ENCODE measurements around the gene ARSI.

The ARSI gene

GRCh38 chr5:150349681-150350275 is 47.1 kb upstream of the ARSI start (continued):
- no peak for TF ChIP-seq ZNF645 (tag by site-specific recombination; IDR thresholded peaks at IDR 0.05)
- TF ChIP-seq KLF17 (tag by site-specific recombination; IDR thresholded peaks at IDR 0.05), result no peak
- no peak for TF ChIP-seq ZNF19 (tag by site-specific recombination; IDR thresholded peaks at IDR 0.05; ENCODE audit: low read depth)
- TF ChIP-seq ZNF596 (tag by site-specific recombination; IDR thresholded peaks at IDR 0.05), result no peak
- no peak for TF ChIP-seq ZBTB49 (tag by site-specific recombination; IDR thresholded peaks at IDR 0.05; ENCODE audit: low read depth)
- no peak for TF ChIP-seq ZNF324 (tag by site-specific recombination; IDR thresholded peaks at IDR 0.05)
- no peak for TF ChIP-seq ZIC2 (tag by site-specific recombination; IDR thresholded peaks at IDR 0.05)
- TF ChIP-seq IKZF3 (tag by site-specific recombination; IDR thresholded peaks at IDR 0.05), result no peak
- no peak for TF ChIP-seq ZNF585B (tag by site-specific recombination; IDR thresholded peaks at IDR 0.05)
- no peak for TF ChIP-seq KLF16 (tag by site-specific recombination; IDR thresholded peaks at IDR 0.05)
- no peak for TF ChIP-seq ZNF654 (tag by site-specific recombination; IDR thresholded peaks at IDR 0.05; ENCODE audit: low read depth)
- no peak for TF ChIP-seq ZNF571 (tag by site-specific recombination; IDR thresholded peaks at IDR 0.05)

GRCh38 chr5:150347451-150347850 is 44.7 kb upstream of the ARSI start:
- Histone ChIP-seq H3K4me1 (ENCODE audit: control insufficient read depth, insufficient read depth, low read length) (no peaks in the 10 kb centered on the region), H3K36me3 (ENCODE audit: control insufficient read depth in 2 of 2, insufficient read depth in 1 of 2, low read length in 2 of 2) (no peaks in the 10 kb centered on the region), H3K4me3 (ENCODE audit: low read depth, low read length) (no peak overlapping the region), H3K27ac (ENCODE audit: extremely low read depth, low read depth, low read length) (no peak overlapping the region), H3K9me3 (ENCODE audit: control insufficient read depth, insufficient read depth, low read depth, low read length) (no peaks in the 10 kb centered on the region)
- POLR2A ChIA-PET, result no interaction called here
- CTCF ChIA-PET, result no interaction called here
- TF ChIP-seq ZNF18 (tag by site-specific recombination; IDR thresholded peaks at IDR 0.05) (no peak), ZSCAN18 (tag by site-specific recombination; IDR thresholded peaks at IDR 0.05) (no peak), ZNF488 (tag by site-specific recombination; IDR thresholded peaks at IDR 0.05) (no peak), ZNF791 (tag by site-specific recombination; IDR thresholded peaks at IDR 0.05) (no peak), TSHZ1 (tag by site-specific recombination; IDR thresholded peaks at IDR 0.05; ENCODE audit: borderline replicate concordance) (no peak), ZNF146 (tag by site-specific recombination; IDR thresholded peaks at IDR 0.05) (no peak), ZFP69B (tag by site-specific recombination; IDR thresholded peaks at IDR 0.05) (no peak), ZNF529 (tag by site-specific recombination; IDR thresholded peaks at IDR 0.05; ENCODE audit: insufficient replicate concordance) (no peak), ZNF513 (tag by site-specific recombination; IDR thresholded peaks at IDR 0.05) (no peak), SP7 (tag by site-specific recombination; IDR thresholded peaks at IDR 0.05) (no peak)

Measured in HEK293 (cell line).